Vagina (tissue), 2 donors: Measurements from ENCODE around the gene GIPC2.

Experiments used
- POLR2A ChIP-seq, 2 donors: fragments of 450-650 bp; IDR thresholded peaks; one replicate each; pipeline ENCODE4 v1.6.1; 2017; ENCODE audit warnings: antibody characterized with exemption in 2 of 2, mild to moderate bottlenecking in 2 of 2, moderate library complexity in 2 of 2
- TF ChIP-seq, protein P1 (sequence below), 3 experiments: fragments of 450-650 bp in 2 of 3; fragments of 200-600 bp in 1 of 3; sonication (generic) in 1 of 3; IDR thresholded peaks; one replicate each; pipeline ENCODE4 v1.5.1; 2017 to 2019; ENCODE audit warnings: antibody characterized with exemption in 3 of 3, mild to moderate bottlenecking in 2 of 3, moderate library complexity in 2 of 3

DNA sequence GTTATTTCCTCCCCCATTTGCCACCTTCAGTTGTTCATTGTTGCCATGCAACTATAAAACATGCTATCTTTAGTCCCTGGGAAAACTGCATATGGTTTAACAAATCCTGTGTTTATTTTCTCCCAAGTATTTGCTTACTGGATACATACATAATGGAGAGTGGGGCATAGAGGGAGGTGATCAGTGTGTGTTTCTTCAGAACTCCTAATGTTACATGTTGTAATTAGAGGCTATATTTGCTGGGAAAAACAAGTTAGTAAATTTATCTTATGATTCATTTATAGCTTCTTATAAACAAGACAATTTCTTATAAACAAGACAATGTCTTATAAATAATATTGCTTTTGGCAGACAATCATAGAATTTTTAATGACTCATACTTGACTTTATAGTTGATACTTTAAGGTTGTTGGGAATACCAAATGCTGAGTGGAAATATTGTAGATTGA, 7.3 kb upstream of the GIPC2 start:
- TF ChIP-seq, protein P1, sequence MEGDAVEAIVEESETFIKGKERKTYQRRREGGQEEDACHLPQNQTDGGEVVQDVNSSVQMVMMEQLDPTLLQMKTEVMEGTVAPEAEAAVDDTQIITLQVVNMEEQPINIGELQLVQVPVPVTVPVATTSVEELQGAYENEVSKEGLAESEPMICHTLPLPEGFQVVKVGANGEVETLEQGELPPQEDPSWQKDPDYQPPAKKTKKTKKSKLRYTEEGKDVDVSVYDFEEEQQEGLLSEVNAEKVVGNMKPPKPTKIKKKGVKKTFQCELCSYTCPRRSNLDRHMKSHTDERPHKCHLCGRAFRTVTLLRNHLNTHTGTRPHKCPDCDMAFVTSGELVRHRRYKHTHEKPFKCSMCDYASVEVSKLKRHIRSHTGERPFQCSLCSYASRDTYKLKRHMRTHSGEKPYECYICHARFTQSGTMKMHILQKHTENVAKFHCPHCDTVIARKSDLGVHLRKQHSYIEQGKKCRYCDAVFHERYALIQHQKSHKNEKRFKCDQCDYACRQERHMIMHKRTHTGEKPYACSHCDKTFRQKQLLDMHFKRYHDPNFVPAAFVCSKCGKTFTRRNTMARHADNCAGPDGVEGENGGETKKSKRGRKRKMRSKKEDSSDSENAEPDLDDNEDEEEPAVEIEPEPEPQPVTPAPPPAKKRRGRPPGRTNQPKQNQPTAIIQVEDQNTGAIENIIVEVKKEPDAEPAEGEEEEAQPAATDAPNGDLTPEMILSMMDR (IDR thresholded peaks at IDR 0.05), result no peak
- TF ChIP-seq POLR2A (IDR thresholded peaks at IDR 0.05), result no peak
